Fibroblast of the aortic adventitia (primary cell): ENCODE data around the gene STXBP5L. TPM values are rescaled to one million over a fixed set of nuclear protein-coding genes. Genes with fewer than 3 reads are reported as not detected.
"Not testable (repeated sequence)": the region's sequence is repeated elsewhere in the genome, so short reads cannot be mapped to it uniquely, and the experiment has no call there.

Experiments
- DNase-seq: peaks from one replicate; pipeline ENCODE4 v3.0.0-alpha.2; 2010; ENCODE audit warnings: low read depth
- H3K4me3 ChIP-seq: 2 replicates; pipeline ENCODE4 v1.5.1; 2011; ENCODE audit warnings: low read depth, mild to moderate bottlenecking, control low read depth, low read length, moderate library complexity
- CTCF ChIP-seq: IDR thresholded peaks from 2 replicates; pipeline ENCODE4 v1.5.1; 2011; ENCODE audit warnings: mild to moderate bottlenecking, low read length, control low read depth, inconsistent platforms; ENCODE audit not compliant: insufficient read depth
- total RNA-seq: library from RNA; depleted of rRNA; stranded (reverse); fragments of >200 nt; gene quantifications from 2 replicates; pipeline ENCODE4 v1.2.3, GENCODE V29; 2012; ENCODE audit warnings: low replicate concordance

STXBP5L gene
- total RNA-seq, 1 donor = not detected

GRCh38 chr3:121152573-121152972, 244.6 kb downstream of the STXBP5L start:
- no peak for TF ChIP-seq CTCF
- DNase-seq = no peak
- no peak overlapping the region for H3K4me3 ChIP-seq

GRCh38 chr3:121153851-121154250, 245.8 kb downstream of the STXBP5L start:
- H3K4me3 ChIP-seq = no peak overlapping the region
- no peak for DNase-seq
- TF ChIP-seq CTCF = no peak

GRCh38 chr3:121155028-121155427, 247.0 kb downstream of the STXBP5L start:
- DNase-seq = no peak
- TF ChIP-seq CTCF = no peak
- no peak overlapping the region for H3K4me3 ChIP-seq

GRCh38 chr3:121165397-121165837, 257.4 kb downstream of the STXBP5L start:
- no peak for TF ChIP-seq CTCF
- DNase-seq = no peak
- no peak overlapping the region for H3K4me3 ChIP-seq

GRCh38 chr3:121167374-121168139, 259.6 kb downstream of the STXBP5L start:
- H3K4me3 ChIP-seq = no peak overlapping the region
- no peak for DNase-seq
- no peak for TF ChIP-seq CTCF

- H3K4me3 ChIP-seq = no peak overlapping the region
- DNase-seq = no peak
- TF ChIP-seq CTCF = no peak
Observed at GRCh38 chr3:121175083-121175482, 267.1 kb downstream of the STXBP5L start.

GRCh38 chr3:121190626-121191025, 282.6 kb downstream of the STXBP5L start:
- DNase-seq, H3K4me3 ChIP-seq: not testable (repeated sequence)
